Gastroesophageal sphincter (tissue), 3 donors: ENCODE results near the gene SLC22A2.

Experiments
- EP300 ChIP-seq: sonication (generic); formaldehyde crosslinking; IDR thresholded peaks from one replicate; pipeline ENCODE4 v1.6.1; 2017; ENCODE audit warnings: antibody characterized with exemption, mild to moderate bottlenecking
- POLR2A ChIP-seq, 2 donors: fragments of 450-650 bp; IDR thresholded peaks; one replicate each; pipeline ENCODE4 v1.6.1; 2017; ENCODE audit warnings: antibody characterized with exemption in 2 of 2, mild to moderate bottlenecking in 2 of 2, moderate library complexity in 1 of 2
- POLR2AphosphoS5 ChIP-seq: sonication (generic); formaldehyde crosslinking; IDR thresholded peaks from one replicate; pipeline ENCODE4 v1.6.1; 2017; ENCODE audit warnings: antibody characterized with exemption
- TF ChIP-seq, protein P1 (sequence below), 4 experiments: fragments of 200-600 bp in 2 of 4; fragments of 450-650 bp in 2 of 4; sonication (generic) in 1 of 4; IDR thresholded peaks; one replicate each; pipeline ENCODE4 v1.5.1; 2017 to 2019; ENCODE audit warnings: antibody characterized with exemption in 4 of 4, mild to moderate bottlenecking in 2 of 4, moderate library complexity in 2 of 4

DNA sequence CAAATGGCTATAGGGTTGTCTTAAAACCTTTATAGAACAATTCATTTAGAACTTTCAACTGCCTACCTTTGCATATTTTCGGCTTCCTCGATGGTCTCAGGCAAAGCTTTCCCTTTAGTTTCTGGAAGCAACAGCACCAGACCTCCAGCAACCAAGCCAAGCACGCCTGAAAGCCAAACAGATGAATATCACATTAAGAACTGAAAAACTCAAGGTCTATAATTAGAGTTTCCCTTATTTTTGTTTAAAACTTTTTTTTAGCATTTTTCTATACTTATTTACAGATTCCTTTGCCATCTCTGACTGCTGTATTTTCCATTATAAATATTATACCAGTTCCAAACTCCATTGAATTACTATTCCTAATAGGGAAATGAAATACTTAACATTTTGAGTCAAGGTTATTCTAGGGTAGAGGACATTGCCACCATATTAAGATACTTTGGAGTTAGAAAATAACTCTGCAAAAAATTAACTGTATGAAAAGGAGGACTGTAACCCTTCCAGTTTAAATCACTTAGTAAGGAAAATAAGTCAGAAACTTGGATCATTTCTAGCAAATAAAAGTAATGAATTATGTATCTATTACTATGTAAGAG is 33.9 kb downstream of the SLC22A2 start:
- TF ChIP-seq POLR2AphosphoS5 (no peak), POLR2A (IDR thresholded peaks at IDR 0.05) (no peak), EP300 (no peak)
- TF ChIP-seq, protein P1, sequence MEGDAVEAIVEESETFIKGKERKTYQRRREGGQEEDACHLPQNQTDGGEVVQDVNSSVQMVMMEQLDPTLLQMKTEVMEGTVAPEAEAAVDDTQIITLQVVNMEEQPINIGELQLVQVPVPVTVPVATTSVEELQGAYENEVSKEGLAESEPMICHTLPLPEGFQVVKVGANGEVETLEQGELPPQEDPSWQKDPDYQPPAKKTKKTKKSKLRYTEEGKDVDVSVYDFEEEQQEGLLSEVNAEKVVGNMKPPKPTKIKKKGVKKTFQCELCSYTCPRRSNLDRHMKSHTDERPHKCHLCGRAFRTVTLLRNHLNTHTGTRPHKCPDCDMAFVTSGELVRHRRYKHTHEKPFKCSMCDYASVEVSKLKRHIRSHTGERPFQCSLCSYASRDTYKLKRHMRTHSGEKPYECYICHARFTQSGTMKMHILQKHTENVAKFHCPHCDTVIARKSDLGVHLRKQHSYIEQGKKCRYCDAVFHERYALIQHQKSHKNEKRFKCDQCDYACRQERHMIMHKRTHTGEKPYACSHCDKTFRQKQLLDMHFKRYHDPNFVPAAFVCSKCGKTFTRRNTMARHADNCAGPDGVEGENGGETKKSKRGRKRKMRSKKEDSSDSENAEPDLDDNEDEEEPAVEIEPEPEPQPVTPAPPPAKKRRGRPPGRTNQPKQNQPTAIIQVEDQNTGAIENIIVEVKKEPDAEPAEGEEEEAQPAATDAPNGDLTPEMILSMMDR (IDR thresholded peaks at IDR 0.05), result no peak
